Erythroblast (primary cell): Measurements from ENCODE around the gene ODF2L.
A peak's percentile ranks its signal among the peaks of the same experiment; 100 is the strongest.

Experiments
- DNase-seq, 2 experiments: peaks; one replicate each; lab custom pipeline; 2025; lab: John Stamatoyannopoulos, UW
- GATA1 ChIP-seq: IDR thresholded peaks from 2 replicates; pipeline ENCODE4 v1.6.1; 2011; ENCODE audit warnings: low read depth, mild to moderate bottlenecking, control low read depth, low read length, moderate library complexity
- POLR2A ChIP-seq: IDR thresholded peaks from 2 replicates; pipeline ENCODE4 v1.6.1; 2011; ENCODE audit warnings: mild to moderate bottlenecking, low read length

Gene ODF2L

GRCh38 chr1:86419277-86419903 is 23.3 kb upstream of the ODF2L start:
- no peak for TF ChIP-seq POLR2A
- DNase-seq: peak; percentile 21 to 33

- no peak for DNase-seq
- TF ChIP-seq GATA1 (no peak), POLR2A (no peak)
These were observed 20.2 kb upstream of the ODF2L start for GRCh38 chr1:86416343-86416742.

- TF ChIP-seq GATA1: no peak
- TF ChIP-seq POLR2A: no peak
- DNase-seq: no peak
These were observed 14.8 kb upstream of the ODF2L start for GRCh38 chr1:86410879-86411278.

- peak; percentile 22 to 28 for DNase-seq
- no peak for TF ChIP-seq POLR2A
- TF ChIP-seq GATA1: no peak
These were observed 13.4 kb upstream of the ODF2L start for GRCh38 chr1:86409416-86410021.

GRCh38 chr1:86396498-86396890 is 371 bp upstream of the ODF2L start:
- TF ChIP-seq GATA1 (no peak), POLR2A (peak; percentile 40)
- no peak for DNase-seq

- no peak for DNase-seq
- no peak for TF ChIP-seq POLR2A
- TF ChIP-seq GATA1: no peak
These were observed 1.7 kb downstream of the ODF2L start for GRCh38 chr1:86394416-86394815.

- TF ChIP-seq GATA1 (no peak), POLR2A (no peak)
- no peak for DNase-seq
These were observed 6.8 kb downstream of the ODF2L start for GRCh38 chr1:86389307-86389706.

GRCh38 chr1:86388777-86389176 is 7.3 kb downstream of the ODF2L start:
- no peak for DNase-seq
- no peak for TF ChIP-seq GATA1
- TF ChIP-seq POLR2A: no peak

GRCh38 chr1:86387916-86388627 is 8.1 kb downstream of the ODF2L start:
- no peak for TF ChIP-seq POLR2A
- TF ChIP-seq GATA1: no peak
- DNase-seq: no peak

GRCh38 chr1:86382878-86383277 is 13.2 kb downstream of the ODF2L start:
- TF ChIP-seq GATA1 (no peak), POLR2A (no peak)
- no peak for DNase-seq

GRCh38 chr1:86381223-86381622 is 14.9 kb downstream of the ODF2L start:
- TF ChIP-seq GATA1 (no peak), POLR2A (no peak)
- no peak for DNase-seq

GRCh38 chr1:86380257-86380861 is 15.8 kb downstream of the ODF2L start:
- TF ChIP-seq POLR2A (no peak), GATA1 (no peak)
- DNase-seq: peak; percentile 69 to 79

GRCh38 chr1:86378813-86379212 is 17.3 kb downstream of the ODF2L start:
- TF ChIP-seq GATA1: no peak
- no peak for TF ChIP-seq POLR2A
- DNase-seq: no peak

GRCh38 chr1:86377341-86377740 is 18.8 kb downstream of the ODF2L start:
- peak in 1 of 2 experiments; percentile 3 for DNase-seq
- TF ChIP-seq POLR2A (no peak), GATA1 (no peak)

- no peak for TF ChIP-seq GATA1
- TF ChIP-seq POLR2A: no peak
These were observed 20.4 kb downstream of the ODF2L start for GRCh38 chr1:86375688-86376087.

More at GRCh38 chr1:86375688-86376087, 20.4 kb downstream of the ODF2L start:
- no peak for DNase-seq
